Tibial nerve (tissue), 4 donors: ENCODE data around the gene SRGAP3.

Source experiments
- EP300 ChIP-seq, 2 donors: sonication (generic); formaldehyde crosslinking; IDR thresholded peaks; one replicate each; pipeline ENCODE4 v1.6.1; 2017; ENCODE audit warnings: antibody characterized with exemption in 2 of 2, mild to moderate bottlenecking in 1 of 2
- TF ChIP-seq, protein P1 (sequence below), 5 experiments: fragments of 200-600 bp in 3 of 5; fragments of 450-650 bp in 2 of 5; sonication (generic) in 3 of 5; IDR thresholded peaks; one replicate each; pipeline ENCODE4 v1.5.1; 2016 to 2019; ENCODE audit warnings: antibody characterized with exemption in 5 of 5, mild to moderate bottlenecking in 3 of 5, moderate library complexity in 2 of 5

DNA sequence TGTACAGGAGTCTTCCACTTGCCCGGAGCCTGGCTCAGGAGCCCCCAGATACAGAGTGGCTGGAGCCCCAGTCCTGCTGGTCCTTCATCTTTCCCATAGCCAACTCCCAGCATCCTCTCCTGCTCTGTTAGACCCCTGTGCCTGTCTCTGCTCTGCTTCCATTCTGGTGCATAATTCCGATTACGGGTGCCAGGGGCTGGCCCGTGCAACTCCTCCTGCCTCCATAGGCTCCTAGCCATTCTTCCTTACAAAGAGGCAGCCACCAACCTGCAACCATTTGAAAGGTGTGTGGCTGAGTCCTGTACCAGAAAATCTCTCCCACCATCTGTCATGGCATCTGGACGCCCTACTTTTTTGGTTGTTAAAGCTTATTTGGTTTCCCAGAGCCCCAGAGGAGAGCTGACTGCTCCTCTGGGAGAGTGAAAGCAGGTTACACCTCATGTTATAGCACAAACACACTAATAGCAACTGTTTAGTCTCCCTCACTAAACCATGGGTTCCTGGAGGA, 281.0 kb downstream of the SRGAP3 start:
- TF ChIP-seq, protein P1, sequence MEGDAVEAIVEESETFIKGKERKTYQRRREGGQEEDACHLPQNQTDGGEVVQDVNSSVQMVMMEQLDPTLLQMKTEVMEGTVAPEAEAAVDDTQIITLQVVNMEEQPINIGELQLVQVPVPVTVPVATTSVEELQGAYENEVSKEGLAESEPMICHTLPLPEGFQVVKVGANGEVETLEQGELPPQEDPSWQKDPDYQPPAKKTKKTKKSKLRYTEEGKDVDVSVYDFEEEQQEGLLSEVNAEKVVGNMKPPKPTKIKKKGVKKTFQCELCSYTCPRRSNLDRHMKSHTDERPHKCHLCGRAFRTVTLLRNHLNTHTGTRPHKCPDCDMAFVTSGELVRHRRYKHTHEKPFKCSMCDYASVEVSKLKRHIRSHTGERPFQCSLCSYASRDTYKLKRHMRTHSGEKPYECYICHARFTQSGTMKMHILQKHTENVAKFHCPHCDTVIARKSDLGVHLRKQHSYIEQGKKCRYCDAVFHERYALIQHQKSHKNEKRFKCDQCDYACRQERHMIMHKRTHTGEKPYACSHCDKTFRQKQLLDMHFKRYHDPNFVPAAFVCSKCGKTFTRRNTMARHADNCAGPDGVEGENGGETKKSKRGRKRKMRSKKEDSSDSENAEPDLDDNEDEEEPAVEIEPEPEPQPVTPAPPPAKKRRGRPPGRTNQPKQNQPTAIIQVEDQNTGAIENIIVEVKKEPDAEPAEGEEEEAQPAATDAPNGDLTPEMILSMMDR (IDR thresholded peaks at IDR 0.05), result no peak
- TF ChIP-seq EP300 (IDR thresholded peaks at IDR 0.05), result no peak
